Measurements from ENCODE around the gene DPPA4. TPM values are rescaled to one million over a fixed set of nuclear protein-coding genes. Genes with fewer than 3 reads are reported as not detected.

Gene DPPA4
- total and polyA plus RNA-seq, 2 donors from 2014 or later: not detected

GRCh38 chr3:109336291-109336861 is 970 bp downstream of the DPPA4 start:
- FAIRE-seq: no peak
- Histone ChIP-seq H3K27ac (ENCODE audit: low read depth in 2 of 2, low read length in 2 of 2) (no peak overlapping the region), H3K4me3 (ENCODE audit: low read length in 3 of 3) (peak overlapping the region in 2 of 3 donors; percentile 55 to 76), H3K9me3 (ENCODE audit: control insufficient read depth in 2 of 3, insufficient read depth in 1 of 3, low read length in 3 of 3) (no peaks in the 10 kb centered on the region), H3K4me1 (ENCODE audit: control insufficient read depth in 2 of 3, insufficient read depth in 2 of 3, low read depth in 1 of 3, low read length in 3 of 3) (no peaks in the 10 kb centered on the region), H3K9ac (ENCODE audit: low read length in 3 of 3) (peak overlapping the region in 1 of 3 donors; percentile 53), H3K27me3 (ENCODE audit: control insufficient read depth, insufficient read depth, low read length) (no peaks in the 10 kb centered on the region), H3K36me3 (ENCODE audit: control insufficient read depth in 2 of 3, insufficient read depth in 3 of 3, low read length in 3 of 3) (no peaks in the 10 kb centered on the region)
- intact Hi-C loops (cut with DNase I): no loop called here
- DNase-seq: peak in 4 of 5 donors; percentile 45 to 65 (median 56)
- TF ChIP-seq CTCF (IDR thresholded peaks at IDR 0.05; ENCODE audit: borderline replicate concordance, extremely low read depth, insufficient read depth): no peak

GRCh38 chr3:109334572-109334971 is 2.8 kb downstream of the DPPA4 start:
- DNase-seq (no peak), FAIRE-seq (no peak)
- Histone ChIP-seq H3K4me1 (ENCODE audit: control insufficient read depth in 2 of 3, insufficient read depth in 2 of 3, low read depth in 1 of 3, low read length in 3 of 3) (no peaks in the 10 kb centered on the region), H3K9me3 (ENCODE audit: control insufficient read depth in 2 of 3, insufficient read depth in 1 of 3, low read length in 3 of 3) (no peaks in the 10 kb centered on the region), H3K27me3 (ENCODE audit: control insufficient read depth, insufficient read depth, low read length) (no peaks in the 10 kb centered on the region), H3K4me3 (ENCODE audit: low read length in 3 of 3) (no peak overlapping the region), H3K36me3 (ENCODE audit: control insufficient read depth in 2 of 3, insufficient read depth in 3 of 3, low read length in 3 of 3) (no peaks in the 10 kb centered on the region), H3K27ac (ENCODE audit: low read depth in 2 of 2, low read length in 2 of 2) (no peak overlapping the region), H3K9ac (ENCODE audit: low read length in 3 of 3) (no peak overlapping the region)
- intact Hi-C loops (cut with DNase I): no loop called here
- no peak for TF ChIP-seq CTCF (IDR thresholded peaks at IDR 0.05; ENCODE audit: borderline replicate concordance, extremely low read depth, insufficient read depth)

- Histone ChIP-seq H3K27me3 (ENCODE audit: control insufficient read depth, insufficient read depth, low read length) (no peaks in the 10 kb centered on the region), H3K9ac (ENCODE audit: low read length in 3 of 3) (no peak overlapping the region), H3K4me3 (ENCODE audit: low read length in 3 of 3) (no peak overlapping the region), H3K4me1 (ENCODE audit: control insufficient read depth in 2 of 3, insufficient read depth in 2 of 3, low read depth in 1 of 3, low read length in 3 of 3) (no peaks in the 10 kb centered on the region), H3K27ac (ENCODE audit: low read depth in 2 of 2, low read length in 2 of 2) (no peak overlapping the region), H3K9me3 (ENCODE audit: control insufficient read depth in 2 of 3, insufficient read depth in 1 of 3, low read length in 3 of 3) (no peaks in the 10 kb centered on the region), H3K36me3 (ENCODE audit: control insufficient read depth in 2 of 3, insufficient read depth in 3 of 3, low read length in 3 of 3) (no peaks in the 10 kb centered on the region)
- FAIRE-seq: no peak
- no peak for TF ChIP-seq CTCF (IDR thresholded peaks at IDR 0.05; ENCODE audit: borderline replicate concordance, extremely low read depth, insufficient read depth)
- no peak for DNase-seq
- intact Hi-C loops (cut with DNase I): no loop called here
These were observed 5.7 kb downstream of the DPPA4 start for GRCh38 chr3:109331692-109332091.

GRCh38 chr3:109330405-109330804 is 6.9 kb downstream of the DPPA4 start:
- H3K27ac ChIP-seq (ENCODE audit: low read depth in 2 of 2, low read length in 2 of 2): no peak overlapping the region
- FAIRE-seq (no peak), DNase-seq (no peak)
- no peaks in the 10 kb centered on the region for H3K36me3 ChIP-seq (ENCODE audit: control insufficient read depth in 2 of 3, insufficient read depth in 3 of 3, low read length in 3 of 3)
- no peaks in the 10 kb centered on the region for H3K9me3 ChIP-seq (ENCODE audit: control insufficient read depth in 2 of 3, insufficient read depth in 1 of 3, low read length in 3 of 3)
- no peaks in the 10 kb centered on the region for H3K27me3 ChIP-seq (ENCODE audit: control insufficient read depth, insufficient read depth, low read length)
- intact Hi-C loops (cut with DNase I): no loop called here
- TF ChIP-seq CTCF (IDR thresholded peaks at IDR 0.05; ENCODE audit: borderline replicate concordance, extremely low read depth, insufficient read depth): no peak
- H3K4me1 ChIP-seq (ENCODE audit: control insufficient read depth in 2 of 3, insufficient read depth in 2 of 3, low read depth in 1 of 3, low read length in 3 of 3): no peaks in the 10 kb centered on the region
- H3K4me3 ChIP-seq (ENCODE audit: low read length in 3 of 3): no peak overlapping the region
- no peak overlapping the region for H3K9ac ChIP-seq (ENCODE audit: low read length in 3 of 3)

All from kidney (tissue), 14 donors.